Renal cortical epithelial cell (primary cell): ENCODE results near the gene SYTL3. TPM values are rescaled to one million over a fixed set of nuclear protein-coding genes. Genes with fewer than 3 reads are reported as not detected.
"Not testable (repeated sequence)": the region's sequence is repeated elsewhere in the genome, so short reads cannot be mapped to it uniquely, and the experiment has no call there.

Source experiments
- DNase-seq: peaks from one replicate; pipeline ENCODE4 v3.0.0-alpha.2; 2011; ENCODE audit warnings: low read depth
- total RNA-seq: library from RNA; depleted of rRNA; stranded (reverse); fragments of >200 nt; gene quantifications from 2 replicates; pipeline ENCODE4 v1.2.3, GENCODE V29; 2014

SYTL3 gene, protein sequence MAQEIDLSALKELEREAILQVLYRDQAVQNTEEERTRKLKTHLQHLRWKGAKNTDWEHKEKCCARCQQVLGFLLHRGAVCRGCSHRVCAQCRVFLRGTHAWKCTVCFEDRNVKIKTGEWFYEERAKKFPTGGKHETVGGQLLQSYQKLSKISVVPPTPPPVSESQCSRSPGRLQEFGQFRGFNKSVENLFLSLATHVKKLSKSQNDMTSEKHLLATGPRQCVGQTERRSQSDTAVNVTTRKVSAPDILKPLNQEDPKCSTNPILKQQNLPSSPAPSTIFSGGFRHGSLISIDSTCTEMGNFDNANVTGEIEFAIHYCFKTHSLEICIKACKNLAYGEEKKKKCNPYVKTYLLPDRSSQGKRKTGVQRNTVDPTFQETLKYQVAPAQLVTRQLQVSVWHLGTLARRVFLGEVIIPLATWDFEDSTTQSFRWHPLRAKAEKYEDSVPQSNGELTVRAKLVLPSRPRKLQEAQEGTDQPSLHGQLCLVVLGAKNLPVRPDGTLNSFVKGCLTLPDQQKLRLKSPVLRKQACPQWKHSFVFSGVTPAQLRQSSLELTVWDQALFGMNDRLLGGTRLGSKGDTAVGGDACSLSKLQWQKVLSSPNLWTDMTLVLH
- total RNA-seq: 10.3 and 19.3 TPM in 2 replicates

DNA sequence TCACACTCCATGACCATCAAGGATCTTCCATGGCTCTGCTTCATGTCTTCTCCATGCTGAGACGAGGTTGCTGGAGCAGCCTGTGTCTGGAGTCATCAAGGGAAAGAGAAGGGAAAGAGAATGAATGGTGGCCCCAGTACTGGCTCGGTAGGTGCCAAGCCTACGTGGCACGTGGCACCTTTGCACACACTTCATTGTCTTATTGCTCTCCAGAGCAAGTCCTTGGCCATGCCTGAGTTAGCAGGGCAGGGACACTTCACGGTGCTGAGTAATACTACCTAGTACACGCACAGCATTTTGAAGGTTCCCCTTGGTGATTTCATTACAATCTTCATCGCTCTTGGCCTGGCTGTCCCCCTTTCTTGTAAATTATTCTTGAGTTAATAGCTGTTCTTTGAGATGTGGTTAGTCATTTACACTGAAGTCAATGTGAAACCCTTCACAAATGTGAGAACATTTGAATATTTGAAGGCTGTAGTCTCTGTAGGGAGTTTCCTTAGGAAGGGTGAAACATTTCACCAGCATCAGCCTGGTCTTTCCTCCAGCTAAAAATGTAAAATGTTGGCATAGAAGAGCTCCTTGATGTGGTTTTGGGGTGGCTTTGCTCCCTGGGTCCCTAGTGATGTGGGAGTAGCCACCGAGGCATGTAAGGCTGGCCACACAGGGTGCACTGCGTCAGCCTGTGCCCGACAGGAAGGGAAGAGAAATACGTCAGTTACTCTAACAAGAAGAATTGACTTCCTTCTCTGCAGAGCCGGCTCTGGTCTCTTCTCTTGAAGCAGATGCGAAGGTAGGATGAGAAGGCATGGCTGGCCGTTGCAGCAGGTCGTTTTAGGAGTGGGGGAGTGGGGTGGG lies at the start of gene SYTL3:
Gene SYTL3 (plus strand): TSS at position 766 of the 855 bp plus-strand sequence. CDS start 13,215 bp downstream, outside the sequence.
- DNase-seq: peak; percentile 98

DNA sequence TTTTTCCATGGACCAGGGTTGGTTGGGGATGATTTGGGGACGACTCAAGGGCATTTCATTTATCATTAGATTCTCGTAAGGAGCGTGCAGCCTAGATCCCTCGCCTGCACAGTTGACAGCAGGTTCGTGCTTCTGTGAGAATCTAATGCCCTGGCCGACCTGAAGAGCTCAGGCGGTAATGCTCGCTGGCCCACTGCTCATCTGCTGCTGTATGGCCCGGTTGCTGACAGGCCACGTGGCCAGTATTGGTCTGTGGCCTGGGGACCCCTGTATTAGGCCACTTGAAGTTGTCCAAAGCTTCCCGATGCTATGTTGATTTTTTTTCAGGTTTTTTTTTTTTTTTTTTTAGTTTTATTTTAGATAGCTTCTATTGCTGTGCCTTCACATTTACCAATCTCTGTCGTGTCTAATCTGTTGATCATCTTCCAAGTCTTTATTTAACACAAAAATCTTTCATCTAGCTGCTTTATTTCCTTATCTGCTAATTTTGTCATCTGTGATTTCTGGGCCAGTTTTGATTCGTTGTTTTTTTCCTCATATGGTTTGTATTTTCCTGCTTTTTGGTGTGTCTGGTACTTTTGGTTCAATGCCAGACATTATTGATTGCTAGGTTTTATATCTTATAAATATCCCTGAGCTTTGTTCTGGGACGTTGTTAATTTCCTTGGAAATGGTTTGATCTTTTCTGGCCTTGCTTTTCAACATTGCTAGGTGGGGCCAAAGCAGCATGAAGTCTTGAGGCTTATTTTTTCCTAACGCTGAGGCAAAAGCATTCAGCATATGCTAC lies 46.4 kb upstream of the SYTL3 start:
- no peak for DNase-seq

DNA sequence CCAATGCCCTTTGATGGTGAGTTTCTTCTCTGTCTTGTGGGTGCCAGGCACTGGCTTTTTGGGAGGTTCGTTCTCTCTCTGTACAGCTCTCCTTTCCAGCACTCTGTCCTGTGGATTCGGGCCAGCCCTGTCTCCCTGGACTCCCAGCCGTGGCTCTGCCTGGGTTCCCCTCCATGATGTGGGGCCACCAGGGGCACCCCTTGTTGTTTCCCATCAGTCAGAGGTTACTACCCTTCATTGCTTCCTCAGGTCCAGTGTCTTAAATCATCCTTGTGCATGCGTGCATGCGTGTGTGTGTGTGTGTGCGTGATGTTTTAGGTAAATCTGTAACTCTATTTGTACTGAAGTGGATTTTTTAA lies 45.8 kb upstream of the SYTL3 start:
- DNase-seq: no peak

DNA sequence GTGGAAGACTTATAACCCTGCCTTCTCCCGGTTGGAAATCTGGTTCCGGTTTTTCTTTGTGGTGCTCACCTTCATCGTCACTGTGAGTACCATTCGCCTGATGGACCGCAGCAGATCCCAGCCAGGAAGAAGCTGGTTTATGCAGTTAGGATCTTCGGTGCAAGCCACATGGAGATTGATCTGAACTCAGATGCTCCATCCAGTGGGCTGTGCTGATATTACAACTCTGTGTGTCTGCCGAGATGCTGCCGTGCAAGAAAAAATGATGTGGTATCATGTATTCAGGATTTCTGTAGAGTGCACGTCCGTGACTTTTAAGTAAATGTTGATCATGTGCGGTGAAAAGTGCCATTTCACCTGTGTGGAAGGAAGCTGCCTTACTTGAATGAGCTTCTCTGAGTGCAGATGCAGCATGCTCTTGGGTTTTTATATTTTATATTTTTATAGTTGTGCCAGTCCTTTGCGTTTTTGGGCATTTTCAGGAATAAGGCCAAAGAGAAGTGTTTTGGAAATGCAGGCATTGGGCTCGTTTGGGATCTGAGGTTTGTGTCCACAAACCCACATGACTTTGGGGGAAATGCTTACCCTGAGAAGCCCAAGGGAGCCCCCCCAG lies 44.5 kb upstream of the SYTL3 start:
- DNase-seq: peak; percentile 75

DNA sequence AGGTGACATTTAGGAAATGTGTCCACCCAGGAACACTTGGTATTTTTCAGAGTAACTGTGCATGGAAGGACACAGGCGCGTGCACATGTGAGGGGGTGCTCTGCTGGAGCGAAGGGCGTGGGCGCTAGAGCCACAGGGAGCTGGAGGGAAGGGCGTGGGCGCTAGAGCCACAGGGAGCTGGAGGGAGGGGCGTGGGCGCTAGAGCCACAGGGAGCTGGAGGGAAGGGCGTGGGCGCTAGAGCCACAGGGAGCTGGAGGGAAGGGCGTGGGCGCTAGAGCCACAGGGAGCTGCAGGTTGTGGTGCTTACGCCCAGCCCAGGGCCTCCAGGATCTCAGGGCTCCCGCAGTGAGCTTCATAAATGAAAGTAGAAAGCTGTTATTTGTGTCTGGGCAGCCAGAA lies 43.8 kb upstream of the SYTL3 start:
- DNase-seq: not testable (repeated sequence)

DNA sequence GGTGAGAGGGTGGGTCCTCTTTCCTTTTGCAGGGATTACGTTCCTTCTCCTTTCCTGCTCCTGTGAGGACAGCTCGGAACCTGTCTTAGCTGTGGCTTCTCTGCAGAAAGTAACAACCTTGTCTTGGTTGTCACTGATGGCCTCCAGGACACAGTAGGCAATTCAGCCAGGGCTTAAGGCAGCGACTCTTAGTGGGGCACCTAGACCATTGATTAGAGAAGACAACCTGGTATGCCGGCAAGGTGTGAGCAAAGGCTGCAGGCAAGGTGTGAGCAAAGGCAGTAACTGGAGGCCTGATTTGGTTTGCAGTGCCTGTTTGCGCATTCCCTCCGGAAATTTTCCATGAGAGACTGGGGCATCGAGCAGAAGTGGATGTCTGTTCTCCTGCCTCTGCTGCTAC lies 42.9 kb upstream of the SYTL3 start:
- no peak for DNase-seq

DNA sequence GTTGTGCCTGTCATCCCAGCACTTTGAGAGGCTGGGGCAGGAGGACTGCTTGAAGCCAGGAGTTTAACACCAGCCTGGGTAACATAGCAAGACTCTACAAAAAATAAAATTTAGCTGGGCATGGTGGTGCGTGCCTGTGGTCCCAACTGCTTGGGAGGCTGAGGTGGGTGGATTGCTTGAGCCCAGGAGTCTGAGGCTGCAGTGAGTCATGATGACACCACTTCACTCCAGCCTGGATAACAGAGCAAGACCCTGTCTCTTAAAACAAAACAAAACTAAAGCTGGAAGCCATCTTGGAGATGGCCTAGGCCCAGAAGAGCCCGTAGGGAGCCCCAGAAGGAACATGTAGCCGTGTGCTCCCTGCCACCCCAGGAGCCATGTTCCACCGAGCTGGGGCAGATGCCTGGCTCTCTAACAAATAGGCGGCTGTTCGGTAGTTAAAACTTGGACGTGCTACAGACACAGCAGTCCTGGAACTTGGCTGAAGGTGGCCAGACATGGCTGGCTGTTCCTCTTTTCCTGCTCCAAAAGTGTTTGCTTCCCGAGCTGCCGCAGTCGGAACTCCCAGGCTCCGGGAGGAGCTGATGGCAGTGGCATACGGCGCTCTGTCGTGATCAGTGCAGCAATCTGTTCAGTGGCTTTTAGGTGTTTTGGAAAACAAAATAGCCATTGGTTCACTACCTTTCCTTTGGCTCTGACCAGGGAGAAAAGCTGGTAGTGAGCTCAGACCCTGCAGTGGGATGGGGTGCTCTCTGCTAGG lies 42.3 kb upstream of the SYTL3 start:
- DNase-seq: no peak

DNA sequence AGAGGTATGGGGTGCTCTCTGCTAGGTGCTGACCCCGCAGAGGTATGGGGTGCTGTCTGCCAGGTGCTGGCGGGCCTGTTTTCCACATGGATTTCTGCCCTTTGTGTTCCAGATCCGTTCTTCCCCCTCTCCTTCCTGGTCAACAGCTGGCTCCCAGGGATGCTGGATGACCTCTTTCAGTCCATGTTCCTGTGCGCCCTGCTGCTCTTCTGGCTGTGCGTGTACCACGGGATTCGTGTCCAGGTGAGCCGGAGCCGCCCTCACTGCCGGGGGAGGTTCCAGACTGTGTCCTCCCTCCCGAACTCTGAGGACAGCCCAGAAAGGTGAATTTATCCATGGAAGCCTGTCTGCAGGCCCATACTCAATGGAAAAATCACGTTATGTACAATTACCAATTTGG lies 41.6 kb upstream of the SYTL3 start:
- DNase-seq: no peak

DNA sequence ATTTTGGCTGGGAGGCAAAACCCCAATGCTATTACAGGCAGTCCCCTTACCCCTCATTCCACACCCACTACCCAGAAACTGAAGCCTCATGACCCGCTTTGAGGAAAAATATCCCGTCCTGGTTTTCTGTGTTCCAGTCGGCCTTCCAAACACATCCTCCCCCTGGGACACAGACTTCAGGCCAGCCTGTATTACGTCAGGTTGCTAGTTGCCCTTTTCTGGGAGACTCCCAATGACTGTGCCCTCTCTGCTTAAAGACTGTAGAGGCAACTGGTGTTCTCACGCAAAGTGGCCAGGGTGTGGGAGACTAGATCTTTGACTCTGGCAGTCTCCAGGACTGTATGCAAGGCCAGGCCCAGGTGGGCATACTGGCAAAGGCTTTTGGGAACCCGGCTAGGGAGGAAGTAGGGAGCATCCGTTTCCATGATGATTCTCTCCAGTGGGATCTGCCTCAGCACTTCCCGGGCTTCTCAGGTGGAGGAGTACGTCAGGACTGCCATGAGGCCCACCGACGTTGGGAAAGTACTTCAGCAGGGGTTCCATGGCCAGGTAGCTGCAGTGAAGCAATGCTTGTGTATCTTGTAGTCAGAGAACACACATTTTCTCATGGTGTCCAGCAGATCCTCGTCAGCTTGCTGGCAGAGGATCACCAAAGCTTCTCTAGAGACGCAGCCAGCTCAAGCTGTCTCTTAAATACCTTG lies 40.2 kb upstream of the SYTL3 start:
- no peak for DNase-seq

DNA sequence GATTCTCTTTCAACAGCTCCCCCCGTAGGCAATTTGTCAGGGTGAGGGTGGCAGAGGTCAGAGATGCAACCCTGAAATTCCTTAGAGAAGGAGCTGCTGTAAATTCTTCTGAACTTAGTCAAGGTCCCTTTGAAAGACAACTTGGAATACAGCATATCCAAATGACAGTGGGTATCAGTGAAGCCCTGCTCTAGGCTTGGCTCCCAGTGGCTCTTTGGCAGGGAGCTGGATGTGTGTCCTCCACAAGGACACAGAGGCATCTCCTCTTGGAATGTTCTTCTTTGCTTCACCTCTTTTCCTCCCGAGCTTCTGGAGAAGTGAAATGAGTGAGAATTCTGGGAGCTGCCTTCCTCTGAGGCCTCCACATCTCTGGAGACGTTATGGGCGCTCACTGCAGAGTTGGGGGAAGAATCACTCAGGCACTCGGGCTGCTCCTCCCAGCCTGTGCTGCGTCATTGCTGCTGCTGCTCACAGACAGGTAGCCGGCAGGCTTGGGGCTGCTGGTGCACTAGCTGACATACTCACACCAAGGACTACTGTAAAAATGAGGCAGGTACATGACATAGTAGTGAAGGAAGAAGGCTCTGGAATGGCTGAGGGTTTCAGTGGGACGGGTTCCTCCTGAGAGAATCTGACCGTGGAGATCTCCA lies 39.4 kb upstream of the SYTL3 start:
- no peak for DNase-seq

DNA sequence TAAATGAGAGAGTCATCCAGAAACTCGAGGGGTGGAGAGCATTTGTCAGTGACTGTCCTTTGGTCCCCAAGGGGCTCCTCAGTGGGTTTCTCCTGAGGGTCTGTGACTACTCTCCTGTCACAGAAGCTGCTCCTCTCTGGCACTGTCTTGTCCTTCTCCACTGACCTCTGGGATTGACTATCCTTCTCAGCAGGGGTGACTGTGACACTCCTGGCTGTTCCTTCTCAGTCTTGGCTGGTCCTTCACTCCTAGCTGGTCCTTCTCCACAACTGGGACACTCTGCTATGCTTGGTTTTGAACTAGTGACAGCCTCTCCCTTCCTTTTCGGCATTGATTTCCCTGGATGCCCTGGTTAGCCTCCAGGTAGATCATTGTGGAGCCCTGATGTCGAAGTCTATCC lies 38.8 kb upstream of the SYTL3 start:
- DNase-seq: no peak

DNA sequence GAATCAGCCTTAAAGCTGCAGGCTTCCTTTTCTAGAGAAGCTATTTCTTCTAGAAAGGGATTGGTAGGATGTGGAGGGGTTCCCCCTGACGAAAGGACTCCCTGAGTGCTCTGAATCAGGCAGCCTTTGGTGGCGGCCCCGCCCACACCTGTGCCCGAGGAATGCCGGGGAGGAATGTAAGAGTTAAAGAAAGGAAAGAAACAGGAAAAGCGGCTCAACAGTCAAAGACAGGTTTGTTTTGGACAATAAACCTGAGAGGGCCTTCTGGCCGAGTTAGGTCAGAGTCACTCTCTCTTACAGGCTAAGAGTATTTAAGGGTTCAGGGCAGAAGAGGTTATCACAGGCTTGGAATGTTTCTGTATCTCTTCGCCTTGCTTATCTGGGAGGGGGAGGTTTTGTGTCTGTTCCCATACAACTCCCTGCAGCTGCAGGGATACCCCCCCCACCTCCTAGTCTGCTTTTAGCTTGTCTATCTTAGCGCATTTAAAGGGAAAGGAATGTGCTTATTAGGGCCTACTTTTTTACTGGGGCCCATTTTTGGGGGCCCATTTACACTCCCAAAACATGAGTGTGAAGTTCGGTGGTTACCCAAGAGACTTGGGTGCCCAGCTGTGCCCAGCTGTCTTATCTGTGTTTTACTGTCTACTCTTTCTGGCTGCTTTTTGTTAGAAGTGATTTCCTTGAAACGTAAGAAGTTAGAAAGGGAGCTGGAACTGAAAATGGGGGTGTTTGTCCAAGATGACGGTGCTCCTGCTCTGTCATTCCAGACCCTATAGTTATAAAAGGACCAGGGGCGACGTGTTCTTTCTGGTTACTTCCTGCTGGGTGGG lies 38.1 kb upstream of the SYTL3 start:
- DNase-seq: peak; percentile 13

DNA sequence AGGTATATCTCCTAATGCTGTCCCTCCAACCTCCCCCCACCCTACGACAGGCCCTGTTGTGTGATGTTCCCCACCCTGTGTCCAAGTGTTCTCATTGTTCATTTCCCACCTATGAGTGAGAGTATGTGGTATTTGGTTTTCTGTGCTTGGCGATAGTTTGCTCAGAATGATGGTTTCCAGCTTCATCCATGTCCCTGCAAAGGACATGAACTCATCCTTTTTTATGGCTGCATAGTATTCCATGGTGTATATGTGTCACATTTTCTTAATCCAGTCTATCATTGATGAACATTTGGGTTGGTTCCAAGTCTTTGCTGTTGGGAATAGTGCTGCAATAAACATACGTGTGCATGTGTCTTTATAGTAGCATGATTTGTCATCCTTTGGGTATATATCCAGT lies 35.2 kb upstream of the SYTL3 start:
- not testable (repeated sequence) for DNase-seq

DNA sequence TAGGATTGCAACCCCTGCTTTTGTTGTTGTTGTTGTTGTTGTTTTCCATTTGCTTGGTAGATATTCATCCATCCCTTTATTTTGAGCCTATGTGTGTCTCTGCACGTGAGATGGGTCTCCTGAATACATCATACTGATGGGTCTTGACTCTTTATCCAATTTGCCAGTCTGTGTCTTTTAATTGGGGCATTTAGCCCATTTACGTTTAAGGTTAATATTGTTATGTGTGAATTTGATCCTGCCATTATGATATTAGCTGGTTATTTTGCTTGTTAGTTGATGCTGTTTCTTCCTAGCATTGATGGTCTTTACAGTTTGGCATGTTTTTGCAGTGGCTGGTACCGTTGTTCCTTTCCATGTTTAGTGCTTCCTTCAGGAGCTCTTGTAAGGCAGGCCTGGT lies 31.6 kb upstream of the SYTL3 start:
- not testable (repeated sequence) for DNase-seq

DNA sequence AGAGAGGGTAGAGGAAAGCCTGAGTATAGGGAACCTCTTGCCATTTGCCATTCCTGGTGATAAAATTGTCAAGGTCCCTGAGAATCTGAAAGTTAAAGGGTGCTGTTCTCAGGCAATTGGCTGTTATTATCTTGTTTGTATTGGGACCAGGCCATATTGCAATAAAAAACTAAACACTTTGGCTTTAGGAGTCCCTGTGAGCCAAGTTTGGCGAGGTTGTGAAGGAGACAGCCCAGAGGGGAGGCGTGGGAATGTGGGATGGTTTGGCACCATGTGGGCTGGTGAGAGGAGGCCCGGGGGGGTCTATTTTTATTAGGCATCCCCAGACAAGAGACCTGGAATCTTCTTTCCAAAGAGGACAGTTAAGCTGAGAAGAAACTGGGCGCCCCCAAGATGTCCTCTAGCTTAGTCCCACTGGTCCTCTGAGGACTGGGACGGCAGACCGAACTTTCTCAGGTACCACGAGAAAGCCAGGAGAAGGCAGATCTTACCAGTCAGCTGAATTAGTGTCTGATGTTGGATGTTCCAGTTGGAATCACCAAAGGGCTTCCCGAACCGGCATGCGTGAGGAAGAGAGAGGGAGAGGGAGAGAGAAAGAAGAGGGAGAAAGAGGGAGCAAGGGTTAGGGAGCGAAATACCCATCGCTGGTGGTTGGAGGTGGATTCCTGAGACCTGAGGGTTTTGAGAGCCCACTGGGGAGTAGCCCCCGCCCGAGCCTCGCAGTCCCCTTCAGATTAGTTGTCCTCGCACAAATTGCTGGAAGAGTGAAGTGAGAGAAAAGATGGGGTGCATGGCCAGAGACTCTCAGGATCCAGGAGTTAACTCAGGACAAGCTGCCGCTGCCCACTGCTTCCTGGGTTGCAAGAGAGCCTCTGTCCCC lies 29.7 kb upstream of the SYTL3 start:
- no peak for DNase-seq

DNA sequence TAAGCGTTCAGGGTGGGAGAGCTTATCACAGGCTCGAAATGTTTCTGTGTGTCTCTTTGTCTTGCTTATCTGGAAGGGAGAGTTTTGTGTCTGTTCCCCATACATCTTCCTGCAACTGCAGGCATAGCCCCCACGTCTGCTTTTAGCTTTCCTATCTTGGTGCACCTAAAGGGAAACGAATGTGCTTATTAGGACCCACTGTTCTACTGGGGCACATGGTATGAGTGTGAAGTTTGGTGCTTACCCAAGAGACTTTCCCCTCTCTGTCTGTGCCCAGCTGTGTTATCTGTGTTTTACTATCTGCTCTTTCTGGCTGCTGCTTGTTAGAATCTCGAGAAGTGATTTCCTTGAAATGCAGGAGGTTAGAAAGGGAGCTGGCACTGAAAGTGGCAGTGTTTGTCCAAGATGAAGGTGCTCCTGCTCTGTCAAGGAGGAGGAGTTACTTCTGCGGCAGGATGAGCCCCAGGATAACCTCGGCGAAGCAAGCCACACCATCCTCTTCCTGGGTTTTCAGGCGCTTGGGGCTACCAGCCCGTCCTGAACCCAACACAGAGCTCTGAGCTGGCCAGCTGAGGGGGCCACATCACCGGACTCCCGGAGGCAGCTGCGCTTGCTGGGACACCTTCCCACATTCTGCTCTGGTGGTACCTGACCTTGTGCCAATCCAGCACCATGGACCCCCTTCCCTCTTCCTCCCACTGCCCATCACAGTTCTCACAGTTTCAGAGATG lies 28.7 kb upstream of the SYTL3 start:
- no peak for DNase-seq
